Activated effector memory CD4-positive, alpha-beta T cell treated with anti-CD3 and anti-CD28 coated beads, Interleukin-2, amount 50 U/mL, for 16 hours (primary cell): ENCODE measurements around the gene RTL1.

ENCODE experiments used
- DNase-seq: peaks from one replicate; pipeline ENCODE4 v3.0.0-alpha.2; 2020

RTL1 gene

DNA sequence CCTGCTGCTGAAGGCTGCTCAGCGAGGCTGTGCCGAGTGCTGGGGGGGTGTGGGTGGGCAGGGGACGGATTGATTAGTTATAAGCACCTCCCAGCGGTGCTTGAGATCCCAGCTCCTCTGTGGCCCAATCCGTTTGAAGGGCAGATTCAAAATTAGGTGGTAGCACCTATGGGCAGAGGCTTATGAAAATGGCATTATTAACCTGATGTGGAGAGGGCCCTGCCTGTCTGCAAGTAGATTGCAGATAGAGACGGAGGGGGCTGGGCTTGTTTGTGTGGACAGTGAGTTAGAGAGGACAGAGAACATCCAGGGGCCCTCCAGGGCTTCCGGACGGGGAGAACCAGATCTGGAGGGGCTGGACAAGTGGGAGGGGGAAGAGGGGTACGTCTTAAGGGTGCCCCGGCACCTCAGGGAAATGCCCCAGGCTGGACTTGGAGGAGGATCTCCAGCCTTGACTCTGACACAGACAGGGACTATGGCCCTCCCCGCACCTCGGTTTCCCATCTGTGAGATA lies at the start of gene RTL1:
Gene RTL1, minus strand, starts transcription at position 51 of the 514 bp plus-strand sequence. CDS start 18,934 bp downstream, outside the sequence.
- no peak for DNase-seq

GRCh38 chr14:100950024-100950423 lies 46.5 kb upstream of the RTL1 start:
- DNase-seq = no peak

DNA sequence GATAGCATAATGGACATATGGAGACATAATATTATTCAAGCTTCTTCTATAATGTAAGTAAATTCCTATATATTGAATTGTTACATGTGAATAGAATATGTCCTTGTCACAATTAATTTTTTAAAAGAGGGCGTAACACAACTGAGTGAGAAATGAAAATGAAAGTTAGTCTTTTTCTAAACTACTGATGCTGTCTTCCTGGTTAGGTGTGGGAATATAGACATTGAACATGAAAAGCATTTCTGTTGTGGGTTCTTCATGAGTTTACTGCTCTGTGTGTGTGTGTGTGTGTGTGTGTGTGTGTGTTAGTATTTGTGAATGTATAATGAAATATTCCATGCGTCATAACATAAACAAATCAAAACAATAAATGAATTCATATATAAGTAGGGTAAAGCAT lies 40.5 kb upstream of the RTL1 start:
- DNase-seq = no peak

DNA sequence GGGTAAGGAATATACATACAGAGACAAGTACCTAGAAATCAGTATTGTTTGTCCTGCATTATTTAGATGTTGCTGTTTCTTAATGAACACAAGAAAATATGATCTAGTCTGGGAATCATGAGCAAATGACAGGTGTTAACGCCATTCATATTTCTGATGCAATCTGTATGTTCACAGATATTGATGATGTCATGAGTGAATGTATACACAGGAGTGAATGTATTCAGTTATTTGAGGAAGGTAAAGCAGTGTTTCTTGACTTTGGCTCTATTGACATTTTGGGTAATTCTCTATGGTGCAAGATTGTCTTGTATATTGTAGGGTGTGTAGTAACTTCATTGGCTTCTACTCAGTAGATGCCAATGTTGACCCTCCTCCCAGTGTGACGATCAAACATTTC lies 26.7 kb upstream of the RTL1 start:
- DNase-seq = no peak

DNA sequence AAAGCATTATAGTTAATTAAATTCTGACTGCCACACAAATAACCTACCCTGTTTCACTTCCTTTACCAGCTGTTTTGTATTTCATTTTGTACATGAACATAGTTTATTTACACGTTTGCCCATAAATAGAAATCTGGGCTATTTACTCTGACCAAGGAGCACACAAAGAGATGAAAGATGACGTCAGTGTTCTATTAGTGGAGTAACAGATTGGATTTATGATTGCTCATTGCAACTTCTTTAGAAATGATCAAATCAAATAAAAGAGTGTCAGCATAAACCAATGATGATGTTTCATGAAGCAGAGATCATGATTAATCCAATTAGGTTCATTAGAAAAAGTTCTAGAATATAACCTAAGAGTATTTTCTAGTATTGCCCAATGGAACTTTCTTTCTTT lies 12.0 kb upstream of the RTL1 start:
- no peak for DNase-seq

- peak; percentile 51 for DNase-seq
These were observed 11.1 kb upstream of the RTL1 start for GRCh38 chr14:100914597-100915021.

- no peak for DNase-seq
These were observed 8.3 kb upstream of the RTL1 start for GRCh38 chr14:100911665-100912316.

DNA sequence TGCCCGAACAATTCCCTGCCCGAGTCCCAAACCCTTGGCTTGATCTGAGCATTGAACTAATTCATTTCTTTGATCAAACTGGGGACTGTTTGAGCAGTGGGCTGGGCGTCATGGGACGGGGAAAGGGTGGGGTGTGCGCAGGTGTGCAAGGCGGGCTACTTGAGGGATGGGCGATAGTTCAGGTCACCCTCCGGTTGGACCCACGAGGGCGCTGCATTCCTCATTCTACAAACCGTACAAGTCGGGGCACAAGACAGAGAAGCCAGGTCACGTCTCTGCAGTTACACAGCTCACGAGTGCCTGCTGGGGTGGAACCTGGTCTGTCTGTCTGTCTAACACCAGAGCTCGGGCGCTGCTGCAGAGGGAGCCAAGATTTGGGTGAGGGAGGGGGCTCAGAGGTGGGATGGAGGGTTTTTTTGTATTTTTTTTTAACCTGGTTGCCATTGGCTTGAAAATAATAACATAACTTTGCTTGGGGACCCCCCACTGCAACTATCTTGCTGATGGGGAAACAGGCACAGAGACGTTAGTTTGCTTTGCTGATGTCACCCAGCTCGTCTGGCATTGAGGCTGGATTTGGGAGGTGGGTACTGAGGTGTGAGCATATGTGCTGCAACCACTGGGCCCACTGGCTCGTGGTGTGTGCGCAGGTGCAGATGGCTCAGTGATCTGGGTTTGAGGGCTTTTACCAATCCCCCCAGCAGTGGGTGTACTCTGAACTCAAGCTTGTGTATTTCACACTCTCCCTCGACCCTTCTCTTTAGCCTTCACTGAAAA lies 7.6 kb upstream of the RTL1 start:
- no peak for DNase-seq

DNA sequence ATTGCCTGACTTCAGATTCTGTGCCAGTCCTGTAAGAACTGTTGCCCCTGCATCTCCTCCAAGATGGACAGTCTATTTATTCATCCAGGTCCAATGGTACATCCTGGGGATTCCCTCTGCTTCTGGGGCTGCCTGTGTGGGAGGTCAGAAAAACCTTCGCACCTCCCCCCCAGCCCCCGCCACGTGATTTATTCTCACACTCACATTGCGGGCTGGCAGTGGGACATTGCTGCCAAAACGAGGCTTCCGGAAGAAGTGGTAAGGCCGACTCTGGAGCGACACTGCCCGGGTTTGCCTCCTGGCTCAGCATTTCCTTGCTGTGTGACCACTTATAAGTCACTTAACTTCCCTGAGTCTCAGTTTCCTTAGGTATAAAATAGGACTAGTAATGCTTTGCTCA lies 5.9 kb upstream of the RTL1 start:
- DNase-seq = no peak

- DNase-seq = no peak
These were observed 3.7 kb upstream of the RTL1 start for GRCh38 chr14:100907240-100907639.

- no peak for DNase-seq
These were observed 2.9 kb upstream of the RTL1 start for GRCh38 chr14:100906420-100906819.

GRCh38 chr14:100905166-100905565 lies 1.6 kb upstream of the RTL1 start:
- DNase-seq = no peak

DNA sequence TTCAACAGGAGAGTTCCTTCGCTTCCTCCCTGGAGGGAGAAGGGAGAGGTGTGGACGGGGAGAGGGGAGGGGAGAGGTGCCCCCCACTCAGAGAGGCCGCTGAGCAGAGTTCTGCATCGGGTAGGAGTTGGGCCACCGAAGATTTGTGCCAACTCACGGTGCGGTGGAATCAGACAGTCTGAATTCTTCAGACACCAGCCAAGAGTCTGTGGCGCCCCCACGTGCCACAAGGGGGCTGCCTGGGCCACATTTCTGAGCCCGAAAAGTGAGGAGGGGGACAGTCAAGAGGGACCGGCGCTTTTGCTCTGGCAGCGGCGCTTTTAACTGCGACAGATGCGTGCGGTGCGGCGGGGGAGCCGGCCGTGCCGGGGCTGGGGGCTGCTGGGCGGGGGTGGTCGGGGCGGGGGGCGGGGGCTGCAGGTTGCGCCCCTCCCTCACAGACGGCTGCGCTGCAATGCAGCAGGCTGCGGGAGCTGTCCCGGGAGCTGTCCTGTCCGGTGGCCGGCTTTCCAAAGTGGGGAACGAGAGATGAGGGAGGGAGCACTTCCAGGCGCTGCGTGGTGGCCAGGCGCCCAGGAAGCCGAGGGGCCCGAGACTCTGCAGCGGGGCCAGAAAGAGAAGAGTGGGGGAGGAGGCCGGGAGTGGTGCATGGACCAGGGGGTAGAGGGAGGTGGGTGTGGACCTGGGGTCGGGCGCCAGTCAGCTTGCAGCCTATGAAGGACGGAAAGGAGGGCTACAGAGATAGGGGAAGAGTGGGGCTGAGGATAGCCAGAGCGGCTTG lies 975 bp upstream of the RTL1 start:
- peak; percentile 38 for DNase-seq

GRCh38 chr14:100903134-100903468 lies 421 bp downstream of the RTL1 start:
- DNase-seq = no peak

DNA sequence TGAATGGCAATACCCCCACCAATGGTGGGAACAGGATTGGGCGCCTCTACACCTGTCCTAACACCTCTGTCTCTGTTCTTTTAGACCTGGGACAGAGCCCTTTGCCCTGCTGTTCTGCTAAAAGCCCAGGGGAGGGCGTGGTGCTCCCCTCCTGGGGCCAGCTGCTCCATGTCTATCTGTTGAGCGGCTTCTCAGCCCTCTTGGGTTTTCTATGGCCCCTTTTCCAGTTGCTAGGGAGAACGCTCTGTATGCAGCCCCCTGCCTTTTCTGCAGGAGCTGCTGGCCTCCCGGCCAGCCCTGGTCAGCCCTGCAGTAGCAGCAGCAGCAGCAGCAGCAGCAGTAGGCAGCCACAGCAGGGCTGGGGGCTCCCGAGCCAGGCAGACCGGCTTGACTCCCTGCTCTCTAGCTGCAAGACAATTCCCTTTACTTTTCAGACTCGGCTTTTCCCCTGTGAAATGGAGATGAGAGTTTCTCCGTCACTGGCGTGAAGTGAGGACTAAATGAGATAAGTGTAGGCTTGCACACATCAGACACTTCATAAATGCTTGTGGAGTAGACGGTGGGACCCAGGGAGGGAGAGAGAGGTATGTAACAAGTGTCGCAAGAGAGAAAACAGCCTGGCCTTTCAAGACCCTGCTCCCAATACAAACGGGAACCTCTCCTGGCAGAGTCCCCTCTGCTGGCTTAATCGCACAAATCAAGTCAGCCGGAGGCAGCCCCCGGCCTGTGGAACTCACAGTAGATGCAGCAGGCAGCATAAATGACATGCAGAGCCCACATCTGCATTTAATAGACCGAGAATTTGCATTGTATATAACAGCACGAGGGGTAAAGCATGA lies 1.0 kb downstream of the RTL1 start:
- DNase-seq = peak; percentile 44

- DNase-seq = peak; percentile 55
These were observed 1.9 kb downstream of the RTL1 start for GRCh38 chr14:100901391-100902183.

DNA sequence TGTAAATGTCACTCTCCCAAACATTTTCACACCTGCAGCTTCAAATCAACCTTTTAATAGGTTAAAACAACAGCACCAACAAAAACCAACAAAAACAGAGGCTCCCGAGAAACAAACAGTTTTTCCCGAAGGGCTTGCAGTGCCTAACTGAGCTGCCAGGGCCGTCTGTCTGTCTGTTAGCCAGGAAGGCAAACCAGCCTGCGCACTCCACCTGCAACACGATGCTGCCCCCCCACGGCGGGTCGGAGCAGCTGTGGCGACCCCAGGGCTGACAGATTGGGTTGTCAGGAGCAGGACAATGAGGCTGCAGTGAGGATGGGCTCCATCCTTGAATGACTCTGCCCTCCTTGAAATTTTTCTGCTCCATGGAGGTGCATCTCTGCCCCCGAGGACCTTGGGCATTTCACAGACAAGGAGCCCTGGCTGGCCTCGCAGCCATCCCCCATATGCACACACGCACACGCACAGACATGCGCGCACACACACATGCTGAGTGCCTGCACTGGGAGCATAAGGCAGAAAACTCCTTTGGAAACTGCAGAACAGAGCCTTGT lies 2.6 kb downstream of the RTL1 start:
- no peak for DNase-seq

DNA sequence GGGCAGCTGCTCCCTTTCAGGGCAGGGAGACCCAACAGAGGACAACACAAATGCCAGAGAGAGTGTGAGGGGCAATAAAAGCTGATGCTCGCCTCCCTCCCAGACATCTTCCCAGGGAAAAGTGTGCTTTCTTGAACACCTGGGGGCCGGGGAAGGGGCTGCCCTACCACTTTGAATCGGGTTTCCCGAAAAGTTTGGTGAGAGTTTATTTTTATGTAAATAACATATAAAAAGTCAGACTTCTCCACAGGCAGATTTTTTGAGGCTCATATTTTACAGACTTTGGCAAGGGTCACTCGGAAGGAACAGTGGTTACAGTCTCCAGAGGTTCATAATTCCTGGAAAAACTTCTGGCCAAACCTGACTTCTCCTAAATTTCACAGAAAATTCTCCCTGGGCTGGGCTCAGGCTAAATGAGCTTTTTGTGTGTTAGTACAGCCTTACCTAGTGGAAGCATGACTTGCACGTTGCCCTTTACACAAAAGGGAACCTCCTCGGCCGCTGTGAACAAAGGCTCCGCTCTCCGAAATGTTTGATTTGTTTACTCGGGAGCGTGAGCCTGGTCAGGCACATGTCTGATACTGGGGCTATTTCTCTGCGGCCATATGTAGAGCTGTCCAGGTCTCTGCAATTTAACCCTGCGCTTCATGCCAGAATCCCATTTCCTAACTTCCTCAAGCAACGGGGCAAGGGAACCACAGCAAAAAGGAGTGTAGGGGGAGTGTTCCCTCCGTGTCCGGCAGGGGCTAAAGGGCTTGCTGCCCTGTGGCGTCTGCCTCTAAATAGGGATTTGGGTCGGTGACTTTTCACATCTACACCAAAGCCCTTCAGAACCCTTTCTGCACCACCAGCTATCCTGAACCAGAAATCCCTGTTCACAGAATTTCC lies 3.4 kb downstream of the RTL1 start:
- no peak for DNase-seq

GRCh38 chr14:100898935-100899883 lies 4.3 kb downstream of the RTL1 start:
- no peak for DNase-seq
